Measurements from ENCODE around the gene ST6GAL1.

ST6GAL1 gene

GRCh38 chr3:187039723-187040414 is 109.5 kb downstream of the ST6GAL1 start:
- no peak for TF ChIP-seq CTCF (conservative IDR thresholded peaks at IDR 0.05; ENCODE audit: low read depth, low read length)
- H3K4me2 ChIP-seq = no peak overlapping the region
- H3K27ac ChIP-seq = no peak overlapping the region
- no peaks in the 10 kb centered on the region for H4K20me1 ChIP-seq (ENCODE audit: insufficient read depth)
- H3K36me3 ChIP-seq (ENCODE audit: insufficient read depth) = no peaks in the 10 kb centered on the region
- no peak overlapping the region for H3K4me3 ChIP-seq (IDR thresholded peaks at IDR 0.05; ENCODE audit: insufficient read depth, low read depth, low read length)
- H2AFZ ChIP-seq (ENCODE audit: low read depth) = no peak overlapping the region
- no peak overlapping the region for H3K9ac ChIP-seq
- no peaks in the 10 kb centered on the region for H3K4me1 ChIP-seq (ENCODE audit: low read depth, poor library complexity, severe bottlenecking)
- no peaks in the 10 kb centered on the region for H3K79me2 ChIP-seq (ENCODE audit: insufficient read depth, low read depth)
- no peaks in the 10 kb centered on the region for H3K27me3 ChIP-seq (ENCODE audit: insufficient read depth, low read depth)

DNA sequence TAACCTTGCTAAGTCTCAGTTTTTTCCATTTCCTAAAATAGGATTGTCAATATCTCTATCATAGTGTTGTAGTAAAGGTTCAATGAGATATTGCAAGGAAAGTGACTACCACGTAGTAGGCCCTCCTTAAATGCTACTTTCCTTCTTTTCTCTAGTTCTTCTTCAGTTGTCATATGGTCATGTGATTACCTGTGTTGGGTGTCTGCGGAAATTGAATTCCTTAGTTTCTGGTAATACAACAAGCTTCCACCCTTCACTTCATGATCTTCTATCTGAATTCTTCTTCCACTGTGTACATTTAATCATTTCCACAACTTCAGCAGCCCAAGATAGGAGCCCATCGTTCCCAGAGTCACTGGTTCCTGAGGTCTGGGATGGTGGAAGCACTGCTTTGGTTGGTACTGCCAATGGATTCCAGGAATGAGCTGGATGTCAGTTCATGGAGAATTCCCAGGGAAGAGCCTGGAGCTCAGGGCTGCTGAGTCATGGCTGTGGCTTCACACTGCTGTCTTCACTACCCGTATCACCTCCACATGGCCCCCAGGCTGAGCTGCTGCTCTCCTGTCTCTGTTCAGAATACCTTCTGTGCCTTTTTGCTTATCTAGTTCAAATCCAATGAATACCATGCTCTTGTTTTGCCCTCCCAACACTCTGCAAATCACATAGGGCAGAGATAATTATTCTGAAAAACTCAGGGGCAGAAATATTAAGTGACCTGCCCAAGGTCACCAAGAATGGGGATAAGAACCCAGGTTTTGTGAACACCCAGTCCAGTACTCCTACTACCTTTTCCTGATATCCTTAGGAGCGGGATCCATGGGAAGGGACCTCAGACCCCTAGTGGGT is 110.4 kb downstream of the ST6GAL1 start:
- Histone ChIP-seq H3K4me2 (no peak overlapping the region), H2AFZ (ENCODE audit: low read depth) (no peak overlapping the region), H3K79me2 (ENCODE audit: insufficient read depth, low read depth) (no peaks in the 10 kb centered on the region), H3K27me3 (ENCODE audit: insufficient read depth, low read depth) (no peaks in the 10 kb centered on the region), H3K9ac (no peak overlapping the region), H3K4me3 (IDR thresholded peaks at IDR 0.05; ENCODE audit: insufficient read depth, low read depth, low read length) (no peak overlapping the region), H3K36me3 (ENCODE audit: insufficient read depth) (no peaks in the 10 kb centered on the region), H3K4me1 (ENCODE audit: low read depth, poor library complexity, severe bottlenecking) (no peaks in the 10 kb centered on the region), H4K20me1 (ENCODE audit: insufficient read depth) (no peaks in the 10 kb centered on the region), H3K27ac (no peak overlapping the region)
- no peak for TF ChIP-seq CTCF (conservative IDR thresholded peaks at IDR 0.05; ENCODE audit: low read depth, low read length)

- Histone ChIP-seq H2AFZ (ENCODE audit: low read depth) (no peak overlapping the region), H3K9ac (no peak overlapping the region), H4K20me1 (ENCODE audit: insufficient read depth) (no peaks in the 10 kb centered on the region), H3K4me3 (IDR thresholded peaks at IDR 0.05; ENCODE audit: insufficient read depth, low read depth, low read length) (no peak overlapping the region), H3K27me3 (ENCODE audit: insufficient read depth, low read depth) (no peaks in the 10 kb centered on the region), H3K36me3 (ENCODE audit: insufficient read depth) (no peaks in the 10 kb centered on the region), H3K4me2 (no peak overlapping the region), H3K79me2 (ENCODE audit: insufficient read depth, low read depth) (no peaks in the 10 kb centered on the region), H3K27ac (no peak overlapping the region), H3K4me1 (ENCODE audit: low read depth, poor library complexity, severe bottlenecking) (no peaks in the 10 kb centered on the region)
- TF ChIP-seq CTCF (conservative IDR thresholded peaks at IDR 0.05; ENCODE audit: low read depth, low read length) = no peak
Measured at GRCh38 chr3:187041362-187042307, 111.3 kb downstream of the ST6GAL1 start.

DNA sequence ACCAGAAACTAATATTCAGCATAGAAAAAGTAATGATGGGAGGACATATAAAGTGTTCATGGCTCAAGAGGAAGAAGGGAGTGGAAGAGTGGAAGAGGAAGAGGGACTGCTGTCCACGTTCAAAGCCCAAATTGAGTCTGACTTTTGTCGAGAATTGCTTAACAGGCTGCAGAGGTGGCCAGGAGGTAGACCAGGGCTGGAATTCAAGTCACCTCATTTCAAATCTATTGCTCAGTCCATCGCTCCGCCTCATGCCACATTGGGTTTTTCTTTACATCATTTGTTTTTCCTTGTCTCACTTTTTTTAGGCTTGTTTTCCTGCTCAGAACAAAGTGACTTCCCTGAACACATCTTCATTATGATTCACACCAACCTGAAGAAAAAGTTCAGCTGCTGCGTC is 112.0 kb downstream of the ST6GAL1 start:
- TF ChIP-seq CTCF (conservative IDR thresholded peaks at IDR 0.05; ENCODE audit: low read depth, low read length) = no peak
- Histone ChIP-seq H3K4me3 (IDR thresholded peaks at IDR 0.05; ENCODE audit: insufficient read depth, low read depth, low read length) (no peak overlapping the region), H2AFZ (ENCODE audit: low read depth) (no peak overlapping the region), H3K4me2 (no peak overlapping the region), H3K27me3 (ENCODE audit: insufficient read depth, low read depth) (no peaks in the 10 kb centered on the region), H3K27ac (no peak overlapping the region), H3K79me2 (ENCODE audit: insufficient read depth, low read depth) (no peaks in the 10 kb centered on the region), H3K9ac (no peak overlapping the region), H4K20me1 (ENCODE audit: insufficient read depth) (no peaks in the 10 kb centered on the region), H3K36me3 (ENCODE audit: insufficient read depth) (no peaks in the 10 kb centered on the region), H3K4me1 (ENCODE audit: low read depth, poor library complexity, severe bottlenecking) (no peaks in the 10 kb centered on the region)

All from KMS-11 (cell line).